GM12891 (cell line): Measurements from ENCODE around the gene ANXA6.

Experiments
- POLR2AphosphoS5 ChIP-seq: IDR thresholded peaks from 2 replicates; pipeline ENCODE4 v1.6.1; 2011; ENCODE audit warnings: low read depth, low read length, control low read depth
- TAF1 ChIP-seq: IDR thresholded peaks from 2 replicates; pipeline ENCODE4 v1.6.1; 2011; ENCODE audit warnings: low read depth, low read length, control low read depth

DNA sequence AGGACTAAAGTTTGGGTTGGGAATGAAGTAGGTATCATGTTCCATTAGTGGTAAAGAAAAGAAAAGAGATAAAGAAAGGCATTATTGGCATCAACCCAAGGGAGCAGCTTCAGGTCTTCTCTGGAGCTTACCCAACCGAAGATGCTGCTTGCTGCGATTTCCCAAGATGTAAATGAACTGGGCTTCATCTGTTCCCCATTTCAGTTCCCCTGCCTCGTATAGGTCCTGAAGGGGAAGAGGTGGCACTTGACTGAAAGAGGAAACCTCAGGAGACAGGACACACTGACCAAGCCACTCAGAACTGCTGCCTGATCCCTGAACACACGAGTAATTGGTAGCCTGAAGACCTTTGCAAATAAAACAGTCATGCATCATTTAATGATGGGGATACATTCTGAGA is 24.6 kb downstream of the ANXA6 start:
- TF ChIP-seq POLR2AphosphoS5, result no peak
- no peak for TF ChIP-seq TAF1
